SK-N-SH (cell line): ENCODE measurements around the gene KCNG4. TPM values are rescaled to one million over a fixed set of nuclear protein-coding genes. Genes with fewer than 3 reads are reported as not detected.

Experiments used
- CTCF ChIA-PET: fragments of 300-600, 350-600 bp; formaldehyde crosslinking; extraction: SDS; loops from one replicate; lab custom pipeline; 2021; lab: Yijun Ruan, JAX
- POLR2A ChIA-PET: fragments of 350-600 bp; sonication (Branson Sonifier 250); formaldehyde crosslinking; extraction: SDS; loops from one replicate; lab custom pipeline; 2020; ENCODE audit warnings: antibody characterized with exemption, inconsistent platforms; lab: Yijun Ruan, JAX
- DNase-seq: peaks from one replicate; pipeline ENCODE4 v3.0.0; 2012
- H2AFZ ChIP-seq: fragments of 200-600 bp; sonication (generic); 2 replicates; pipeline ENCODE4 v1.8.1; 2016; ENCODE audit warnings: antibody characterized with exemption, mild to moderate bottlenecking, low read depth
- H3F3A ChIP-seq: fragments of 200-600 bp; sonication (generic); replicated peaks from 2 replicates; pipeline ENCODE3; 2016; ENCODE audit warnings: antibody characterized with exemption, mild to moderate bottlenecking; ENCODE audit not compliant: insufficient read depth
- H3K27ac ChIP-seq, 2 experiments: fragments of 200-500 bp in 1 of 2; fragments of 200-600 bp in 1 of 2; sonication (Bioruptor generic) in 1 of 2; sonication (generic), shearing (Covaris generic) in 1 of 2; 2 replicates each; pipeline versions ENCODE4 v1.5.1 to v1.6.1; 2014 to 2016; ENCODE audit warnings: low read depth in 2 of 2, inconsistent platforms in 1 of 2, low read length in 1 of 2, mild to moderate bottlenecking in 1 of 2, mixed read lengths in 1 of 2
- H3K27me3 ChIP-seq: fragments of 200-600 bp; sonication (generic), shearing (Covaris generic); 2 replicates; pipeline ENCODE4 v1.6.1; 2016; ENCODE audit warnings: mixed run types; ENCODE audit not compliant: insufficient read depth
- H3K36me3 ChIP-seq, 2 experiments: fragments of 200-500 bp in 1 of 2; fragments of 200-600 bp in 1 of 2; sonication (Bioruptor generic) in 1 of 2; sonication (generic) in 1 of 2; replicated peaks in 1 of 2; 2 replicates each; pipeline versions ENCODE3 to v1.5.1; 2014 to 2016; ENCODE audit warnings: low read length in 1 of 2, mild to moderate bottlenecking in 1 of 2; ENCODE audit not compliant: insufficient read depth in 2 of 2, control insufficient read depth in 1 of 2
- H3K4me1 ChIP-seq, 2 experiments: fragments of 200-500 bp in 1 of 2; fragments of 200-600 bp in 1 of 2; sonication (Bioruptor generic) in 1 of 2; sonication (generic), shearing (Covaris generic) in 1 of 2; 2 replicates each; pipeline versions ENCODE4 v1.5.1 to v1.6.1; 2014 to 2016; ENCODE audit warnings: low read depth in 1 of 2, low read length in 1 of 2, mixed run types in 1 of 2; ENCODE audit not compliant: insufficient read depth in 2 of 2, control insufficient read depth in 1 of 2
- H3K4me2 ChIP-seq: fragments of 200-600 bp; sonication (generic), shearing (Covaris generic); 2 replicates; pipeline ENCODE4 v1.6.1; 2017; ENCODE audit warnings: mixed run types
- H3K4me3 ChIP-seq, 2 experiments: fragments of 200-500 bp in 1 of 2; fragments of 200-600 bp in 1 of 2; sonication (Bioruptor generic) in 1 of 2; sonication (generic), shearing (Covaris generic) in 1 of 2; 2 replicates each; pipeline versions ENCODE4 v1.5.1 to v1.8.1; 2014 to 2016; ENCODE audit warnings: low read depth in 2 of 2, inconsistent platforms in 1 of 2, low read length in 1 of 2, mild to moderate bottlenecking in 1 of 2, mixed read lengths in 1 of 2, moderate library complexity in 1 of 2
- H3K79me2 ChIP-seq: fragments of 200-600 bp; sonication (generic); 2 replicates; pipeline ENCODE4 v1.8.1; 2017; ENCODE audit warnings: mild to moderate bottlenecking; ENCODE audit not compliant: insufficient read depth
- H3K9ac ChIP-seq: fragments of 200-600 bp; sonication (generic); 2 replicates; pipeline ENCODE4 v1.6.1; 2017; ENCODE audit warnings: mixed run types
- H3K9me2 ChIP-seq: fragments of 200-600 bp; sonication (generic); 2 replicates; pipeline ENCODE4 v1.6.1; 2017; ENCODE audit warnings: mixed run types
- H3K9me3 ChIP-seq: fragments of 200-600 bp; sonication (generic); 2 replicates; pipeline ENCODE4 v1.6.1; 2017; ENCODE audit warnings: mixed run types, mild to moderate bottlenecking, moderate library complexity
- H4K20me1 ChIP-seq: fragments of 200-600 bp; sonication (generic); 2 replicates; pipeline ENCODE4 v1.6.1; 2017; ENCODE audit warnings: mild to moderate bottlenecking, mixed run types; ENCODE audit not compliant: insufficient read depth
- EP300 ChIP-seq, 2 experiments: IDR thresholded peaks; 2 replicates each; pipeline versions ENCODE4 v1.4.0 to v1.6.1; 2012; ENCODE audit warnings: borderline replicate concordance in 1 of 2, low read depth in 1 of 2, low read length in 1 of 2
- FOSL2 ChIP-seq: IDR thresholded peaks from 2 replicates; pipeline ENCODE4 v1.4.0; 2012; ENCODE audit warnings: low read depth, mild to moderate bottlenecking, moderate library complexity, borderline replicate concordance
- FOXM1 ChIP-seq: IDR thresholded peaks from 2 replicates; pipeline ENCODE4 v1.4.0; 2012; ENCODE audit warnings: low read depth, mild to moderate bottlenecking
- IRF3 ChIP-seq: fragments of 150-350 bp; IDR thresholded peaks from 2 replicates; pipeline ENCODE4 v1.6.1; 2016; ENCODE audit warnings: mild to moderate bottlenecking, low read depth, low read length
- MAX ChIP-seq: IDR thresholded peaks from 2 replicates; pipeline ENCODE4 v1.4.0; 2012; ENCODE audit warnings: low read depth
- MEF2A ChIP-seq: IDR thresholded peaks from 2 replicates; pipeline ENCODE4 v1.4.0; 2012; ENCODE audit warnings: low read depth, borderline replicate concordance
- MXI1 ChIP-seq: IDR thresholded peaks from 2 replicates; pipeline ENCODE4 v1.6.1; 2012; ENCODE audit warnings: mild to moderate bottlenecking, low read depth, low read length, improper control_type of control experiment
- NRF1 ChIP-seq: IDR thresholded peaks from 2 replicates; pipeline ENCODE4 v1.6.1; 2012; ENCODE audit warnings: low read depth, mild to moderate bottlenecking, low read length
- RXRA ChIP-seq: IDR thresholded peaks from 2 replicates; pipeline ENCODE4 v1.4.0; 2012; ENCODE audit warnings: low read depth, mild to moderate bottlenecking, borderline replicate concordance
- TCF12 ChIP-seq: IDR thresholded peaks from 2 replicates; pipeline ENCODE4 v1.4.0; 2012
- YY1 ChIP-seq: IDR thresholded peaks from 2 replicates; pipeline ENCODE4 v1.4.0; 2012; ENCODE audit warnings: low read depth, mild to moderate bottlenecking
- WGBS: methylation state at CpG from one replicate; pipeline ENCODE4 v1.1.6; 2017; ENCODE audit warnings: low lambda C conversion rate; 5-methylcytosine and 5-hydroxymethylcytosine counted together
- polyA plus RNA-seq, 3 experiments: library from polyadenylated mRNA; depleted of rRNA; stranded (reverse); fragments of >200 nt; gene quantifications; 2 replicates each; pipeline ENCODE4 v1.2.3, GENCODE V29; 2012

KCNG4 gene
- polyA plus RNA-seq, 1 of the 3 experiments (the other 2 are of a cell fraction) = not detected

- no peak for TF ChIP-seq EP300 (IDR thresholded peaks at IDR 0.05; ENCODE audit: borderline replicate concordance in 1 of 2, low read depth in 1 of 2, low read length in 1 of 2)
Measured at GRCh38 chr16:84196727-84197394, 43.0 kb downstream of the KCNG4 start (continued).

- Histone ChIP-seq H3K4me1 (no peaks in the 10 kb centered on the region), H3K4me2 (no peak overlapping the region), H2AFZ (no peak overlapping the region), H3K27me3 (no peaks in the 10 kb centered on the region), H3K9ac (no peak overlapping the region), H3K4me3 (no peak overlapping the region), H3K27ac (no peak overlapping the region), H3K36me3 (no peaks in the 10 kb centered on the region), H3K9me3 (no peaks in the 10 kb centered on the region), H3K79me2 (no peaks in the 10 kb centered on the region), H3F3A (no peaks in the 10 kb centered on the region), H4K20me1 (no peaks in the 10 kb centered on the region), H3K9me2 (no peaks in the 10 kb centered on the region)
- no peak for DNase-seq
- ChIA-PET CTCF (interaction anchor here (0.8 to 4.2 kb wide), 4 partner anchors 9 to 28 kb away, joined by 3 to 24 read pairs (median 4); partner anchors contain the start of gene TAF1C), POLR2A (no interaction called here)
- WGBS = 100% methylated on average over 3 of the region's 16 CpGs
- TF ChIP-seq NRF1 (no peak), YY1 (no peak), RXRA (no peak), TCF12 (no peak), FOXM1 (no peak), MXI1 (no peak)
Measured at GRCh38 chr16:84196101-84196500, 43.7 kb downstream of the KCNG4 start.

GRCh38 chr16:84195201-84196093, 44.4 kb downstream of the KCNG4 start:
- no peak overlapping the region for H3K27ac ChIP-seq
- DNase-seq = no peak
- no peak overlapping the region for H2AFZ ChIP-seq
- H3K27me3 ChIP-seq = no peaks in the 10 kb centered on the region
- no peak overlapping the region for H3K4me2 ChIP-seq
- no peaks in the 10 kb centered on the region for H3K9me2 ChIP-seq
- TF ChIP-seq TCF12 (no peak), RXRA (no peak), MAX (no peak), IRF3 (no peak), FOSL2 (no peak), MEF2A (no peak)
- CTCF ChIA-PET = interaction anchor here (0.7 to 4.2 kb wide), 6 partner anchors 9 to 113 kb away, joined by 3 to 24 read pairs (median 4); partner anchors contain the start of gene TAF1C
- H3K9ac ChIP-seq = no peak overlapping the region
- WGBS = 85% methylated on average over 14 of the region's 38 CpGs
- H3K4me3 ChIP-seq = no peak overlapping the region
- H3K9me3 ChIP-seq = no peaks in the 10 kb centered on the region
- H4K20me1 ChIP-seq = no peaks in the 10 kb centered on the region
- H3K4me1 ChIP-seq = no peaks in the 10 kb centered on the region
- no peaks in the 10 kb centered on the region for H3K36me3 ChIP-seq
- H3F3A ChIP-seq = no peaks in the 10 kb centered on the region
- POLR2A ChIA-PET = no interaction called here
- H3K79me2 ChIP-seq = no peaks in the 10 kb centered on the region
